CD14-positive monocyte (primary cell): ENCODE measurements around the gene WDR70. TPM values are rescaled to one million over a fixed set of nuclear protein-coding genes. Genes with fewer than 3 reads are reported as not detected.
"Not testable (repeated sequence)": the region's sequence is repeated elsewhere in the genome, so short reads cannot be mapped to it uniquely, and the experiment has no call there.

Experiments used
- DNase-seq, 3 donors: peaks; one replicate each; pipeline ENCODE4 v3.0.0-alpha.2; 2011 to 2022
- H2AFZ ChIP-seq: 2 replicates; pipeline ENCODE4 v1.6.0; 2012; ENCODE audit warnings: mild to moderate bottlenecking, low read depth, low read length, inconsistent platforms; ENCODE audit not compliant: insufficient read depth, poor library complexity, severe bottlenecking
- H3K27ac ChIP-seq, 2 donors: 1 replicate in 1 of 2; 2 replicates in 1 of 2; pipeline ENCODE4 v1.5.1; 2012 to 2013; ENCODE audit warnings: low read length in 2 of 2, control low read depth in 1 of 2, inconsistent platforms in 1 of 2, low read depth in 1 of 2, mild to moderate bottlenecking in 1 of 2
- H3K27me3 ChIP-seq, 2 donors: one replicate each; pipeline versions ENCODE4 v1.6.0 to v1.6.1; 2011 to 2013; ENCODE audit warnings: low read length in 2 of 2; ENCODE audit not compliant: control insufficient read depth in 2 of 2, insufficient read depth in 2 of 2
- H3K36me3 ChIP-seq, 2 donors: replicated peaks in 1 of 2; 1 replicate in 1 of 2; 2 replicates in 1 of 2; pipeline versions ENCODE4 v1.5.1 to v1.6.1; 2012 to 2013; ENCODE audit warnings: low read length in 2 of 2, control low read depth in 1 of 2, inconsistent platforms in 1 of 2, mild to moderate bottlenecking in 1 of 2; ENCODE audit not compliant: insufficient read depth in 2 of 2, control insufficient read depth in 1 of 2
- H3K4me1 ChIP-seq, 2 donors: 1 replicate in 1 of 2; 2 replicates in 1 of 2; pipeline versions ENCODE4 v1.5.1 to v1.6.1; 2012 to 2013; ENCODE audit warnings: low read length in 2 of 2, control low read depth in 1 of 2, inconsistent platforms in 1 of 2, mild to moderate bottlenecking in 1 of 2, moderate library complexity in 1 of 2; ENCODE audit not compliant: insufficient read depth in 2 of 2, control insufficient read depth in 1 of 2
- H3K4me2 ChIP-seq: replicated peaks from 2 replicates; pipeline ENCODE3; 2012; ENCODE audit warnings: low read length, moderate library complexity, mild to moderate bottlenecking; ENCODE audit not compliant: poor library complexity, severe bottlenecking; ENCODE audit errors: extremely low read depth
- H3K4me3 ChIP-seq, 3 experiments: fragments of 200-600 bp in 1 of 3; sonication (generic) in 1 of 3; replicated peaks in 1 of 3; 1 replicate in 2 of 3; 2 replicates in 1 of 3; pipeline ENCODE4 v1.5.1; 2011 to 2013; ENCODE audit warnings: low read length in 3 of 3, mild to moderate bottlenecking in 3 of 3, control low read depth in 2 of 3, low read depth in 2 of 3, inconsistent platforms in 1 of 3, moderate library complexity in 1 of 3
- H3K79me2 ChIP-seq: 2 replicates; pipeline ENCODE4 v1.6.0; 2012; ENCODE audit warnings: mild to moderate bottlenecking, control low read depth, inconsistent platforms, low read length, moderate library complexity; ENCODE audit not compliant: insufficient read depth
- H3K9ac ChIP-seq: 2 replicates; pipeline ENCODE4 v1.6.0; 2017; ENCODE audit warnings: low read length, mild to moderate bottlenecking; ENCODE audit not compliant: insufficient read depth, poor library complexity, severe bottlenecking
- H3K9me3 ChIP-seq, 2 donors: replicated peaks in 1 of 2; 1 replicate in 1 of 2; 2 replicates in 1 of 2; pipeline versions ENCODE4 v1.5.1 to v1.6.1; 2012 to 2013; ENCODE audit warnings: low read length in 2 of 2, control low read depth in 1 of 2; ENCODE audit not compliant: control insufficient read depth in 1 of 2, insufficient read depth in 1 of 2
- H4K20me1 ChIP-seq: 2 replicates; pipeline ENCODE4 v1.6.0; 2012; ENCODE audit warnings: mild to moderate bottlenecking, low read length, control low read depth, moderate library complexity; ENCODE audit not compliant: insufficient read depth
- H3K27ac Mint-ChIP-seq, 7 donors: one replicate each; pipeline ENCODE4 v1.8.0; 2020; ENCODE audit warnings: mild to moderate bottlenecking in 7 of 7, mixed read lengths in 7 of 7, moderate library complexity in 6 of 7, inconsistent platforms in 2 of 7
- H3K27me3 Mint-ChIP-seq, 3 donors: one replicate each; pipeline ENCODE4 v1.8.0; 2021 to 2022; ENCODE audit warnings: low read depth in 3 of 3, mild to moderate bottlenecking in 3 of 3, mixed read lengths in 3 of 3, moderate library complexity in 3 of 3, inconsistent platforms in 1 of 3
- H3K36me3 Mint-ChIP-seq, 2 donors: one replicate each; pipeline ENCODE4 v1.8.0; 2020; ENCODE audit warnings: mixed read lengths in 2 of 2, inconsistent platforms in 1 of 2, mild to moderate bottlenecking in 1 of 2
- H3K4me1 Mint-ChIP-seq: one replicate; pipeline ENCODE4 v1.8.0; 2020; ENCODE audit warnings: mild to moderate bottlenecking, mixed read lengths
- H3K4me3 Mint-ChIP-seq, 2 donors: one replicate each; pipeline ENCODE4 v1.8.0; 2020; ENCODE audit warnings: mild to moderate bottlenecking in 2 of 2, mixed read lengths in 2 of 2, moderate library complexity in 1 of 2
- H3K9me3 Mint-ChIP-seq, 7 donors: one replicate each; pipeline ENCODE4 v1.8.0; 2020 to 2022; ENCODE audit warnings: mixed read lengths in 7 of 7, mild to moderate bottlenecking in 6 of 7, moderate library complexity in 6 of 7, inconsistent platforms in 2 of 7
- WGBS: methylation state at CpG from one replicate; pipeline ENCODE4 v1.1.5; 2013; ENCODE audit warnings: missing lambda C conversion rate; ENCODE audit not compliant: insufficient coverage; 5-methylcytosine and 5-hydroxymethylcytosine counted together
- intact Hi-C, 2 donors: fragments of 100-400 bp; cut with micrococcal nuclease; formaldehyde crosslinking; loops; one replicate each; pipeline versions ENCODE4 v1.15.0 to v1.15.1; 2023
- polyA plus RNA-seq, 3 donors: library from polyadenylated mRNA; depleted of rRNA in 1 of 3; unstranded in 2 of 3; stranded (reverse) in 1 of 3; fragments of 300-500 nt in 2 of 3; fragments of >200 nt in 1 of 3; fragmentation: Illumina TruSeq in 2 of 3; gene quantifications; 1 replicate in 2 of 3; 2 replicates in 1 of 3; pipeline ENCODE4 v1.2.3, GENCODE V29; 2012 to 2021
- TF ChIP-seq, protein P1 (sequence below): fragments of 200-600 bp; IDR thresholded peaks from one replicate; pipeline ENCODE4 v1.8.0; 2022; ENCODE audit warnings: antibody characterized with exemption, mild to moderate bottlenecking

Gene WDR70
- polyA plus RNA-seq, 3 donors, result 13.1 to 21.0 (median 19.1) TPM

GRCh38 chr5:37478121-37478894, 99.2 kb downstream of the WDR70 start:
- no peak overlapping the region for H3K4me3 ChIP-seq
- 75% methylated on average over 4 of the region's 4 CpGs for WGBS
- H3K4me2 ChIP-seq, result no peak overlapping the region
- DNase-seq, result no peak
- H3K9me3 ChIP-seq, result peaks cover 11 to 20% of the 10 kb centered on the region in 2 donors
- no peaks in the 10 kb centered on the region for H3K79me2 ChIP-seq
- no peaks in the 10 kb centered on the region for H3K4me1 ChIP-seq
- H3K9ac ChIP-seq, result no peak overlapping the region
- no peaks in the 10 kb centered on the region for H3K27me3 ChIP-seq
- H3K27ac Mint-ChIP-seq, result no peak overlapping the region
- TF ChIP-seq, protein P1, sequence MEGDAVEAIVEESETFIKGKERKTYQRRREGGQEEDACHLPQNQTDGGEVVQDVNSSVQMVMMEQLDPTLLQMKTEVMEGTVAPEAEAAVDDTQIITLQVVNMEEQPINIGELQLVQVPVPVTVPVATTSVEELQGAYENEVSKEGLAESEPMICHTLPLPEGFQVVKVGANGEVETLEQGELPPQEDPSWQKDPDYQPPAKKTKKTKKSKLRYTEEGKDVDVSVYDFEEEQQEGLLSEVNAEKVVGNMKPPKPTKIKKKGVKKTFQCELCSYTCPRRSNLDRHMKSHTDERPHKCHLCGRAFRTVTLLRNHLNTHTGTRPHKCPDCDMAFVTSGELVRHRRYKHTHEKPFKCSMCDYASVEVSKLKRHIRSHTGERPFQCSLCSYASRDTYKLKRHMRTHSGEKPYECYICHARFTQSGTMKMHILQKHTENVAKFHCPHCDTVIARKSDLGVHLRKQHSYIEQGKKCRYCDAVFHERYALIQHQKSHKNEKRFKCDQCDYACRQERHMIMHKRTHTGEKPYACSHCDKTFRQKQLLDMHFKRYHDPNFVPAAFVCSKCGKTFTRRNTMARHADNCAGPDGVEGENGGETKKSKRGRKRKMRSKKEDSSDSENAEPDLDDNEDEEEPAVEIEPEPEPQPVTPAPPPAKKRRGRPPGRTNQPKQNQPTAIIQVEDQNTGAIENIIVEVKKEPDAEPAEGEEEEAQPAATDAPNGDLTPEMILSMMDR, result no peak
- H3K27ac ChIP-seq, result no peak overlapping the region
- intact Hi-C loops, result no loop called here
- no peak overlapping the region for H3K4me3 Mint-ChIP-seq
- peaks cover 14 to 32% (median 27%) of the 10 kb centered on the region in 7 donors for H3K9me3 Mint-ChIP-seq
- peaks cover 23 to 47% of the 10 kb centered on the region in 2 donors for H3K36me3 ChIP-seq
- H2AFZ ChIP-seq, result no peak overlapping the region
- peaks cover 54 to 73% of the 10 kb centered on the region in 2 donors for H3K36me3 Mint-ChIP-seq
- H4K20me1 ChIP-seq, result no peaks in the 10 kb centered on the region
- H3K27me3 Mint-ChIP-seq, result peaks cover 0 to 2% (median 0%) of the 10 kb centered on the region in 3 donors
- no peaks in the 10 kb centered on the region for H3K4me1 Mint-ChIP-seq

DNA sequence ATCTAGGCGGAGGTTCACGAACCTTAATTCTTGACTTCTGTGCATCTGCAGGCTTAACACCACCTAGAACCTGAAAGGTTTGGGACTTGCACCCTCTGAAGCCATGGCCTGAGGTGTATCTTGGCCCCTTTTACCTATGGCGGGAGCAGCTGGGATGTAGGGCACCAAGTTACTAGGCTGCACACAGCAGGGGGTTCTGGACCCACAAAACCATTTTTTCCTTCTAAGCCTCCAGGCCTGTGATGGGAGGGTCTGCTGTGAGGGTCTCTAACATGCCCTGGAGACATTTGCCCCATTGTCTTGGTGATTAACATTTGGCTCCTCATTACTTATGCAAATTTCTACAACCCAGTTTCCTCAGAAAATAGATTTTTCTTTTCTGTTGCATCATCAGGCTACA, 102.3 kb downstream of the WDR70 start:
- Histone ChIP-seq H3K36me3 (peaks cover 23 to 47% of the 10 kb centered on the region in 2 donors), H3K9me3 (peaks cover 11 to 20% of the 10 kb centered on the region in 2 donors)
- DNase-seq, H3K27ac ChIP-seq, H3K4me2 ChIP-seq, H3K27me3 ChIP-seq, H3K4me1 ChIP-seq, H3K4me3 ChIP-seq, H3K79me2 ChIP-seq, H3K9ac ChIP-seq, H3K4me1 Mint-ChIP-seq, H3K4me3 Mint-ChIP-seq, H4K20me1 ChIP-seq, intact Hi-C loops, H3K27ac Mint-ChIP-seq, H3K27me3 Mint-ChIP-seq, H2AFZ ChIP-seq: not testable (repeated sequence)
- peaks cover 49 to 71% of the 10 kb centered on the region in 2 donors for H3K36me3 Mint-ChIP-seq
- H3K9me3 Mint-ChIP-seq, result peaks cover 19 to 38% (median 29%) of the 10 kb centered on the region in 7 donors
- 100% methylated on average over 2 of the region's 3 CpGs for WGBS
